GM12874 (cell line): ENCODE measurements around the gene GHRH.

Source experiments
- TF ChIP-seq, protein P1 (sequence below): IDR thresholded peaks from 2 replicates; pipeline ENCODE4 v1.5.1; 2011; ENCODE audit warnings: low read depth, mild to moderate bottlenecking, control low read depth, low read length, moderate library complexity; ENCODE audit not compliant: insufficient read depth

The GHRH gene

DNA sequence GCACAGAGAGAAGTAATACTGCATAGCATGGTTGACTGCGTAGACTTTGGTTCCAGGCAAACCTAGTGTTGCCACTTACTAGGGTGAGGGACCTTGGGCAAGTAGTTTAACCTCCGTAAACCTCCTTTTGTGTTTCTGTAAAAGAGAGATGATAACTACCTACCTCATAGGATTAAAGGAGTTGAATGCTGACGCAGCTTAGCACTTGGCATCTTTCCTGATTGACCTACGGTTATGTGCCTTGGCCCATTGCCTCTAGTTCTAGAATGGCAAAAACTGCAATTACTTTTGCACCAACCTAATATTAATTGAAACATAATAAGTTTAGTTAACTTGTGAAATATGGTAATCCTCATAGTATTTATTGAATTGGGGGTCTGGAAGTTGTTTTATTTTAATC, 19.1 kb downstream of the GHRH start:
- TF ChIP-seq, protein P1, sequence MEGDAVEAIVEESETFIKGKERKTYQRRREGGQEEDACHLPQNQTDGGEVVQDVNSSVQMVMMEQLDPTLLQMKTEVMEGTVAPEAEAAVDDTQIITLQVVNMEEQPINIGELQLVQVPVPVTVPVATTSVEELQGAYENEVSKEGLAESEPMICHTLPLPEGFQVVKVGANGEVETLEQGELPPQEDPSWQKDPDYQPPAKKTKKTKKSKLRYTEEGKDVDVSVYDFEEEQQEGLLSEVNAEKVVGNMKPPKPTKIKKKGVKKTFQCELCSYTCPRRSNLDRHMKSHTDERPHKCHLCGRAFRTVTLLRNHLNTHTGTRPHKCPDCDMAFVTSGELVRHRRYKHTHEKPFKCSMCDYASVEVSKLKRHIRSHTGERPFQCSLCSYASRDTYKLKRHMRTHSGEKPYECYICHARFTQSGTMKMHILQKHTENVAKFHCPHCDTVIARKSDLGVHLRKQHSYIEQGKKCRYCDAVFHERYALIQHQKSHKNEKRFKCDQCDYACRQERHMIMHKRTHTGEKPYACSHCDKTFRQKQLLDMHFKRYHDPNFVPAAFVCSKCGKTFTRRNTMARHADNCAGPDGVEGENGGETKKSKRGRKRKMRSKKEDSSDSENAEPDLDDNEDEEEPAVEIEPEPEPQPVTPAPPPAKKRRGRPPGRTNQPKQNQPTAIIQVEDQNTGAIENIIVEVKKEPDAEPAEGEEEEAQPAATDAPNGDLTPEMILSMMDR = no peak

DNA sequence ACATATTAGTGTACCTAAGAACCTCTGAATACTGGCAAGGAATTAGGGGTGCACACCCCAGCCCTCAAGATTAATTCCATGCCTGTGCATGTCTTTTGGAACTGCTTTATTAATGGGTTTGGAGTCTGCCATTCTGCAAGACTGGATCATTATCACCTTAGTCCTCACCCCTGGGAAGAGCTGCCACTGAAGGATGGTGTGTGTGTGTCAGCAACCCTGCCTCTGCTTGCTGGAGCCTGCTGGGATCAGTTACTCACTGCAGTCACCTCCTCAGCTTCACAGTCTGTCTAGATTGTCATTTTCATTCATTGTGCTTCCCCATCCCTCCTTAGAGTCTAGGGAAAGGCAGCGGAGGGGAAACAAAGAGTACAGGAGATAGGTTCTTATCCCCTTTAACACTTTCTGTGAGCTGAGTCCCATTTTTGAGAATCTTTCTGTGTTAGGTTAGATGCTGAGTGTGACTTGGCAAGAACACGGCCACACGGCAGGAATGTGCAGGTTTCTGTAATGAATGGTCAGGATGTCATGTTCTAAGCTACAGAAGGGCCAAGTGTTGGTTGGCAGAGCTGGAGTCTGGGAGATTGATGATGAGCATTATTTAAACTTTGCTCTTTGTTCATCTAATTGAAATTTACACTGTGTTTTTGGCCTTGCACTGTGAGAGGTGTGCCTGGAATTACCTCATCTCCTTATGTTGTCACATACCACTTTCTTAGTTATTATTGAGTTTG, 21.1 kb downstream of the GHRH start:
- TF ChIP-seq, protein P1 = no peak

DNA sequence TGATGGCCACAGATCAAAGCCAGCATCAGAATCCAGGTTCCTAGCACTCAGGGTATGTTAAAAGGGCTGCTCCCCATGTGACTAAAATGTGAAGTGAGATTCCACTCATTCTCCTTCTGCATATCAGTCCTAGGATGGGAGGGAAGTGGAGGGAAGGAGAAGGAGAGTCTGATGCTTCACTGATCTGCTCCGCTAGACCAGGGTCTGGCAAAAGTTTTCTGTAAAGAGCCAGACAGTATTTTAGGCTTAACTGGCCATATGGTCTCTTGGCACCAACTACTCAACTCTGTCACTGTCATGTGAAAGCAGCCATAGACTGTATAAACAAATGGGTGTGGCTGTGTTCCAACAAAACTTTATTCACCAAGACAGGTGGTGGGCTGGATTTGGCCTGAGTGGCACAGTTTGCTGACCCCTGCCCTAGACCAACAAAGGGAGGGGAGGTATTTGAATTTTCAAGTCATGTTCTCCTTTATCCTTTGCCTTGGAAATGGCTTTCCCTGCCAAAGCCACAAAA, 22.6 kb downstream of the GHRH start:
- TF ChIP-seq, protein P1 = no peak

DNA sequence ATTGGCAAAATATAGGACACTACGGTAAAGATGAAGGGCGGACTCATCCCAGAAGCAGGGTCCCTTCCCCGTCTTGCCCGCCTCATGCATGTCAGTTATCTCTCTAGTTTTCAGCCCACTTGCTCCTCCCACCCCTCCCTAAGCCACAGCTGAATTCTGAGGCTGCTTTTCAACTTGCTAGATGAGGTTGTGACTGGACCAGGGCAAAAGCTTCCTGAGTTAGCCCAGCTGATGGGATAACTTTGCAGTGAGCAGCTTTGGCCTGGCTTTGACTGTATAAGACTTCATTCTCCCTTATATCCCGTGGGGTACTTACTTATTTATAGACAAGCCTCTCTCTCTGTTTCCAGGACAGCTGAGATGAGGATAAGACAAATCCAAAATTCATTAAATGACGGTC, 23.2 kb downstream of the GHRH start:
- TF ChIP-seq, protein P1 = no peak

DNA sequence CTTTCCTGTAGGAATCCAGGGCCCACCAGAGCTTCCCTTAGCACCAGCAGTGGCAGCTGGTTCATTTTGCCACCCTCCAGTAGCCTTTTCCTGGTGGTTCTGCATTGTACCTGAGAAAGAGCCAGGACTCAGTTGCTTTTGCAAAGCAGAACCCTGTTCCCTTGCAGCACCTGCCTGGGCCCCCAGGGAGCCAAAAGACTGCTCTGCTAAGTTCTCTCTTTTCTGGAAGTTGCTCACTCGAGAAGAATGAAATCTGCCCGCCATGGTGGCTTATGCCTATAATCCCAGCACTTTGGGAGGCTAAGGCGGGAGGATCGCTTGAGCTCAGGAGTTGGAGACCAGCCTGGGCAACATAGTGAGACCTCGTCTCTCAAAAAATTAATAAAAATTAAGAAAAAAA, 24.0 kb downstream of the GHRH start:
- TF ChIP-seq, protein P1 = no peak

DNA sequence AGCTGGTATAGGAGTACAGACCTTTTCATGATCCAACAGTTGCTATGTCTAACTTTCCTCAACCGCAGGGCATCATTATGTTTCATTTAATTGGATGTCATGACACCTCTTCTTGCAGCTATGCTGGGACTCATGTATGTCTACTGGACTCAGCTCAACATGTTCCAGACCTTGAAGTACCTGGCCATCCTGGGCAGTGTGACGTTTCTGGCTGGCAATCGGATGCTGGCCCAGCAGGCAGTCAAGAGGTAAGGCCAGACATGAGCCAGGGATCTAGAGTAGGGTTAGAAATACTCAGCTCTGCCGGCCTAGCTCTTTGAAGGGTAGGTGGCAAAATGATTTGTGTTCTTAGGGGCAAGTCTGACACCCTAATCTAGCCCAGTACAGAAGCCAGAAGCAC, 25.2 kb downstream of the GHRH start:
- TF ChIP-seq, protein P1 = no peak

DNA sequence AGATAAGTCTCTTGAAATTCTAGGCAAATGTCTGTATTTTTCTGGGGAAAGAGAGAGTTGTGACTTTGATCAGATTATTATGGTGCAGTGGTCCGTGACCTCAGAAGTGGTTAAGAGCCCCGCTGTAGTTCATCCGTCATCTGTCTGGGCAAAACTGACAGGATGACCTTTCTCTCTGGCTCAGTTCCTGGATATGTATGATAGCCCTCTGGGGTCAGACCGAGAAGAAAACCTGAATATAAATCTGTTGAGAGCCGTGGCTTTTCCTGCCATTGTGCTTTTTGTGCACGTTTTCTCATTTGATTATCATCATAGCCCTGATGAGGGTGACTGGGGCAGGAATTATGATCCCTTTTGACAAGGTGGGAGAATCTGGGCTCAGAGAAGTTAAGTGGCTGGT, 26.5 kb downstream of the GHRH start:
- TF ChIP-seq, protein P1 = no peak
